SHP77 treated with DMSO at 0.1 percent for 48 hours (cell line): Measurements from ENCODE around the gene DDX19B.
A peak's percentile ranks its signal among the peaks of the same experiment; 100 is the strongest.
"Not testable (repeated sequence)": the region's sequence is repeated elsewhere in the genome, so short reads cannot be mapped to it uniquely, and the experiment has no call there.

Experiments used
- DNase-seq: peaks from one replicate; lab custom pipeline; 2025; lab: John Stamatoyannopoulos, UW

DDX19B gene

DNA sequence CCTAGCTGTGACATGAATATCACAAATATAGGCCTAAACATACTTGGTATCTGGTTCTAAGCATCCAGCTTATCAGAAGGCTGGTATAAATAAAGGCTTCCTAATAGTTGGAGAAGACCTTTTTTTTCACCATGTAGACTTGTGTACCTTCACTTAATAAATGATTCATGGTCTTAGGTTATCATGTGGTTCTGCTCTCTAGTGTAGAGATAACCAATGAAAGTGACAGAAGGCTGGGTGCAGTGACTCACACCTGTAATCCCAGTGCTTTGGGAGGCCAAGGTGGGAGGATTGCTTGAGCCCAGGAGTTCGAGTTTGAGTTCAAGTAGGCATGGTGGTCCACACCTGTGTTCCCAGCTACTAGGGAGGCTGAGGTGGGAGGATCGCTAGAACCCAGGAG is 50.8 kb downstream of the DDX19B start:
- no peak for DNase-seq

DNA sequence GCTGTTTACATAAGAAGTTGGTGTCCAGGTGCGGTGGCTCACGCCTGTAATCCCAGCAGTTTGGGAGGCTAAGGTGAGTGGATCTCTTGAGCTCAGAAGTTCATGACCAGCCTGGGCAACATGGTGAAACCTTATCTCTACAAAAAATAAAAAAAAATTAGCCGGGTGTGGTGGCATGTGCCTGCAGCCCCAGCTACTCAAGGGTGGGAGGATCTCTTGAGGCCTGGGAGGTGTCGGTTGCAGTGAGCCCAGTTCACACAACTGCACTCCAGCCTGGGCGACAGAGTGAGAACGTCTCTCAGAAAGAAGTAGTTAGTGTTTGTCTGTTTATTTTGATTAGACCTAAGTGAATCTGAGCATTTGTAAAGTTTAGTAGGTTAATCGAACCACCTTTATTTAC is 60.6 kb downstream of the DDX19B start:
- DNase-seq = no peak

DNA sequence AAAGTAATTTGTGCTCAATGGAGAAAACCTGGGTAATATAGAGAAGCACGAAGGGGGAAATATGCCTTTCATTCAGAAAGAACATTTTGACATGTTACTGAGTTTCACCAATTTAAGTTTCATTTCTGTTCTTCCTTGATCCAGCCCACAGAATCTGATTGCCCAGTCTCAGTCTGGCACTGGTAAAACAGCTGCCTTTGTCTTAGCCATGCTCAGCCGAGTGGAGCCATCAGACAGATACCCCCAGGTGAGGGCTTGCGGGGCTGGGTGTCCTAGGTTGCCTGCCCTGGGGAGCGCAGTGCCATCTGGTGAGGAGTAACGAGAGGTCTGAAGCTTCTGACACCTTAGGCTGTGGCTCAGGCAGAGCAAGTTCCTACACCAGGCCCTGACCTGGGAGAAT is 65.4 kb downstream of the DDX19B start:
- DNase-seq = no peak

DNA sequence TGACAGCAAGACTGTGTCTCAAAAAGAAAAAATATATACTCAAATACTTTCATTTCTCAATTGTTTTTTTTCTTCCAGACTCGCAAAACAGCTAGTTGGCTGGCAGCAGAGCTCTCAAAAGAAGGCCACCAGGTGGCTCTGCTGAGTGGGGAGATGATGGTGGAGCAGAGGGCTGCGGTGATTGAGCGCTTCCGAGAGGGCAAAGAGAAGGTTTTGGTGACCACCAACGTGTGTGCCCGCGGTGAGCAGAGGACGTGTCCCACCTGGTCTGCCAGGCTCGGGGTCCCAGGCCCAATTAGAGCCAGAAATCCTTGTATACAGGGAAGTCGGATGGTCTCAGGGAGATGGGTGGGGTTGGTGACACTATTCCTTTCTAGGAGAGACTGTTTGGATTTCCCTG is 71.2 kb downstream of the DDX19B start:
- DNase-seq = not testable (repeated sequence)

DNA sequence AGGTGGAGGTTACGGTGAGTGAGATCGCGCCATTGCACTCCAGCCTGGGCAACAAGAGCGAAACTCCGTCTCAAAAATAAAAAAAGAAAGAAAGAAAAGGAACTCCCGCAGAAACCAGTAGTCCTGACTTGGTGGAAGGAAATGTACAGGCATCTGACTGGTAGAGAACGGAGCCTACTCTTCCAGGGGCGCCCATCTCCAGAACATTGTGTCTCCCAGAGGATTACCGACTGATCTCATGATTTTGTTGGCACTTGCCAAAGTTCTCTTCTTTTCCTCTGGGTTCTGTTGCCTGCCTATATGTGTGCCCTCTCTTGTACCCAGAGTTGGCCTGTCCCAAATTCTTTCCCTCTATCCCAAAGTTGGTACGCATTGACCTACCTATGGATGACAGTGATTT is 71.9 kb downstream of the DDX19B start:
- DNase-seq = no peak

DNA sequence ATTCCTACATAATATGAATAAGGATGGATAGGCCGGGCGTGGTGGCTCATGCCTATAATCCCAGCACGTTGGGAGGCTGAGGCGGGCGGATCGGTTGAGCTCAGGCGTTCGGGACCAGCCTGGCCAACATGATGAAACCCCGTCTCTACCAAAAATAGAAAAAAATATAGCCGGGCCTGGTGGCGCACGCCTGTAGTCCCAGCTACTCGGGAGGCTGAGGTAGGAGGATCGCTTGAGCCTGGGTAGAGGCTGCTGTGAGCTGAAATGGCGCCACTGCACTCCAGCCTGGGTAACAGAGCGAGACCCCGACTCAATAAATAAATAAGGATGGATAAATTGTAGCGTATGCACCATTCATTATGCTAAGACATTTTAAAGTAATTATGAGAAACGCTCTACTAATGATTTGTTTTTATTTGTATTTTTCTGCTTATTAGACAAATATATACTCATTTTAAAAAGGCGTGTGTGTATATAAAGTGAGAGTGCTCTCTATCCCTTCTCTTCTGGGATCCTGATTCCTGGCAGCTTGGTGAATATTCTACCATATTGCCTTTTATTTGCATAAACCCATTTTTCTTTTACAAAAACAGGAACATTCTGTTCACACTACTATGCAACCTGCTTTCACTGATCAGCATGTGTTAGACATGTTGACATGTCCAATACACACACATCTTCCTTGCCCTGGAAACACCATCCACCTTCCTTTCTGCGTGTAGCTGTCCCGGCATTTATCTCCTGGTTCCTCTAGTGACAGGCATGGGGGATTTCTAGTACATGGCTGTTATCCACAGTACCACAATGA is 74.1 kb downstream of the DDX19B start:
- DNase-seq = no peak

DNA sequence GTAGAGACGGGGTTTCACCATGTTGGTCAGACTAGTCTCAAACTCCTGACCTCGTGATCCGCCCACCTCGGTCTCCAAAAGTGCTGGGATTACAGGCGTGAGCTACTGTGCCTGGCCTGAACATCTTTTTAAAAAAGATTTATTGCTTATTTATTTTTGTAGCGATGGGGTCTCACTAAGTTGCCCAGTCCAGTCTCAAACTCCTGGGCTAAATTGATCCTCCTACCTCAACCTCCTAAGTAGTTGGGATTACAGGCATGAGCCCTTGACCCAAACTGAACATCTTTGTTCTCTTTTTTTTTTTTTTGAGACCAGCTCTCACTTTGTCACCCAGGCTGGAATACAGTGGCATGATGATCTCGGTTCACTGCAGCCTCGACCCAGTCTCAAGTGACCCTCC is 75.2 kb downstream of the DDX19B start:
- DNase-seq = no peak

DNA sequence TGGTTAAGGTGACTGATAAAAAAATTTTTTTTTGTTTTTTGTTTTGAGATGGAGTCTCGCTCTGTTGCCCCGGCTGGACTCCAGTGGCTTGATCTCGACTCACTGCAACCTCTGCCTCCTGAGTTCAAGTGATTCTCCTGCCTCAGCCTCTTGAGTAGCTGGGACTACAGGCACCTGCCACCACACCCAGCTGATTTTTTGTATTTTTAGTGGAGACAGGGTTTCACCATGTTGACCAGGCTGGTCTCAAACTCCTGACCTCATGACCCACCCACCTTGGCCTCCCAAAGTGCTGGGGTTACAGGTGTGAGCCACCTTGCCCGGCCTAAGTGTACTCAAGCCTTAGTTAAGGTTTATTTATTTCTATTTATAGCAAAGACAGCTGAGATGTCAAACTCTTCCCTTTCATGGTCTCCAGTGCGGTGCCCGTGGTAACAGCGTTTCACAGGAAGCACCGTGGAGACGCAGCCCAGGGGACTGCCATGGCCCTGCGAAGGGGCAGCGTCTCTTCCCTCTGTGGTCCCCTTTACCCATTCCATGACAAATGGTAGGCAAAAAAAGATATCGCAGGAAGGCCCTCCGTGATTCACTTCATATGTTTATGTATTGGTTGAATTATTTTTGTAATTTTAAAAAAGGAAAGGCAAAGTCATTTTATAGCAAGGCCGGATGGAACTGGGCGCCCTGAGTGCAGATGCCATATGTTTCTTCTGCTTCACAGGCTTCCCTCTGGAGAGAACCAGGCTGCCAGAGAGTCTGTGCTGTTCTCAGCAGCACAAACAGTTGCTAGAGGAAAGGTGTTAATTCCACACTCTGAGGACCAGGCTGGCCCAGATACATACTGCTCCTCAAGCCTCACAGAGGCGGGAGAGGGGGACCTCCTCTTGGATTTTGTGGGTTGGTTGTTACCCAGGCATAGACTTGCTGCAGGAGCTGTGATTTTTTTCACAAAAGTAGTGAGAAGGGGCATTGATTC is 76.9 kb downstream of the DDX19B start:
- DNase-seq = no peak

DNA sequence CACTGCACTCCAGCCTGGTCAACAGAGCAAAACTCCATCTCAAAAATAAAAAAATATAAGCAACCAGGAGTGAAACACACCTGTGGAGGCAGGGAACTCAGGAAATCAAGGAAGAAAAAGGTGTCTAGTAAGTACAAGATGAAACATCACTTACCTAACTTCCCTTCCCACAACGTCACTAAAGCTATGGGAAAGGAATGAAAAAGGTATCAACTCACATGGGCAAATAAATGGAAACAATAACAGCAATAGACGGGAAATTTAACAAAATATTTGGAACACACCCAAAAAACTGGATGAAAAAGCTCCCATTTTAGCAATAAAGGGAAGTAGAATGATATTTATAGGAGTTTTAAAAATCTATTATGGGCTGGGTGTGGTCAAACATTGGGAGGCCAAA is 78.8 kb downstream of the DDX19B start:
- DNase-seq = no peak

DNA sequence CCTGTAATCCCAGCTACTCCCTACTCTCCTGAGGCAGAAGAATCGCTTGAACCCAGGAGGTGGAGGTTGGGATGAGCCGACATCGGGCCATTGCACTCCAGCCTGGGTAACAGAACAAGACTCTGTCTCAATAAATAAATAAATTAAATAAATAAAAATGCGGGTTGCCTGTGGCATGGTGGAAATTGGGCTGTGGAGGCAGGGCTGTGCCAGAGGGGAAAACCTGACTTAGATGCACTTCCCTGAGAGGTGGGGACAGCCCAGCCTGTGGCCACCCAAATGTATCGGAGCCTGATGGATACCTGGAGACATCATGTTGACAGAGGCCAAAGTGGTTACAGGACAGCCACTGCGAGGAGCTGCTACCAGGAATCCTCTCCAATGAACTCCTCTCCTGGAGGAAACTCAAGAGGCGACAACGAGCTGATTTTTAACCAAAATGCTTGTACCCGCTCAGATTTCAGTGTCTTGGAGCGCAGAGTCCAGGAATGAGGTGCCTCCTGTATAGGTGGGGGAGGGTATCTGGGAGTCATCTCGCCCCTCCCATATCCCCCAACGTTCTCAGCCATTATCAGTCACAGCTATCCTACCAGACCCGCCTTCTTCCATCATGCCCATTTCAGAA is 80.0 kb downstream of the DDX19B start:
- DNase-seq = no peak

DNA sequence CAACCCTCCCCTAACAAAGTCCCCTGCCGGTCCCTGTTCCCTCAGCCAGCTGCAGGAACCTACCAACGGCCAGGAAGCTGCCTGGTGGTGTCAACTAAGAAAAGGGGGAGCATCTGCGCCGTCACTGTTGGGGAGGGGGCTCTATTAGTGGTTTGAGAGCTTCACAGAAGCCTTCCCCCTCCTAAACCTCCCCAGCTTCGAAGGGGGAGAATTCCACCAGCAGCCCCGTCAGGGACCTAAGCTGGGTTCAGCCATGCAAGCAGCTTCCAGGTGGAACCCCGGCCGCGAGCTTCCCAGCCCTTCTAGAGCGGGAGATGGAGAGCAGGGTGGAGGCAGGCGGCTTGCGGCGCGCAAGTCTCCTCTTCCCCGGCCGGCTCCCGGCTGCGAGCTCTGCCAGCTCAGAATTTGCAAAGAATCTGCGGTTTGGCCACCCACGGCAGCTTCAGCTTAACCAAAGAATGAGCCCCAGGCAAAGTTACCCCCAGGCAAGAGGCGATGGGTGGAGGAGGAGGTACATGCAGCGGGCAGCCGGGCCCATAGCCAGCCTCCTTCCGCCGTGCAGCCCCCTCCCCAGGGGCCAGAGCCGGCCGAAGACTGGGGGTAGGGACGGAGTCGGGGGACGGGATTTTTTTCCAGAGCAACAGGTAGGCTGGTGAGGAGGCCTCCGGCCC is 81.4 kb downstream of the DDX19B start:
- peak; percentile 2 for DNase-seq

DNA sequence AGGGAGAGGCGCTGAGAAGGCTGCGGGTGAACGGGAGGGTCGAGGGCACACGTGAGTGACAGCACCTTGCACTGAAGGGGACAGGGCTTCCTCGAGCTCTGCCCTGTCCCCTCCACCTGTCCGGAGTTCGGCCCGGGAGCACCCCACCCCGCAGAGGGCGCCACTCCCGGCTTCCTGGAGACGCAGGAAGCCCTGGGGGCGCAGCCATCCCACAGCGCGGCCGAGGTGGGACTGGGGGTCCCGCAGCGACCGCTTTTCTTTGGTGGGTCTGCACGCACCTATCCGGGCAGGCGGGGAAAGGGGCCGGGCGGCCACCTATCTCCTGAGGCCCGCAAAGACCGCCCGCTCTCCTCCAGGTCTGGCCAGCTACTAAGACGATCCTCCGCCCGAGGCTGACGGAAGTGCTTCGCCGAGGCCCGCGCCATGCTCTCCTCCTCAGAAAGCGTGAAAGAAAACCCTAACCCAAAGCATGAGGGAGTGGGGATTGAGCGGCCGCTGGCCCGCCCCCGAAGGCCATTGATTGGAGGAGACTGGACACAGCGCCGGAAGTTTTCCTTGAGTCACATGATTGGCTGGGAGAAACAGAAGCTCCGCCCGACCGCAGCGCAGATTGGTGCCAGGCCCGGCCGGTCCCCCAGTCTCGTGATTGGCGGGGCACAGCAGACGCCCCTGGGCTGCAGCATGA is 82.1 kb downstream of the DDX19B start:
- DNase-seq = peak; percentile 99

DNA sequence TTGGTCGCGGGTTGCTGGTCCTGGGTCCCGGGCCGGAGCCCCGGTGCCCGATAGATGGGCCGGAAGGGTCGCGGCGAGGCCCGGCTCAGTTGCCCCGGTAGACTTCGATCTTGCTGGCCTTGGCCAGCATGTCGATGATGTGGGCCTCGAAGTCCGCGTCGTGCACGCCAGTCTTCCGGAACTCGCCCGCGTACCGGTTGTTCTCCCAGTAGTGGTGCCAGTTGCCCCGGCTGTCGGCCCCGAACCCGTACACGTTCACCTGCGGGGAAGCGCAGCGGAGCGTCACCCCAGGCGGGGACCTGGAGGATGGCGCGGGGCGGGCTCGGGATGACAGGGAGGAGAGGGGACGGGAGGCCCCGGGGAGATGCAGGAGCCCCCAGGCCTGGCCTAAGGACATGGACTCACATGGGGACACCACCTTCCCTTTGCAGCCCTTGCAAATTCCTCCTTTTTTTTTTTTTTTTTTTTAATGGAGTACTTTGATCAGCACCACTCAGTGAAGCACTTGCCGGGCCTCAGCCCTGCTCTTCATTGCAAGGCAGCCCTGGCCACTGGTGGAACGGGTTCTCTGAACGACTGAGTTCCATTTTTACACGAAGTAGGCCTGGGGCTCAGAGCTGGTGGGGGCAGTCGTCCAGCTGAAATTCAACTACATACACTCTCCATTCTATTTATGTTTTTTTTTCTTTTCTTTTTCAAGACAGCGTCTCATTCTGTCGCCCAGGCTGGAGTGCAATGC is 82.8 kb downstream of the DDX19B start:
- DNase-seq = no peak

DNA sequence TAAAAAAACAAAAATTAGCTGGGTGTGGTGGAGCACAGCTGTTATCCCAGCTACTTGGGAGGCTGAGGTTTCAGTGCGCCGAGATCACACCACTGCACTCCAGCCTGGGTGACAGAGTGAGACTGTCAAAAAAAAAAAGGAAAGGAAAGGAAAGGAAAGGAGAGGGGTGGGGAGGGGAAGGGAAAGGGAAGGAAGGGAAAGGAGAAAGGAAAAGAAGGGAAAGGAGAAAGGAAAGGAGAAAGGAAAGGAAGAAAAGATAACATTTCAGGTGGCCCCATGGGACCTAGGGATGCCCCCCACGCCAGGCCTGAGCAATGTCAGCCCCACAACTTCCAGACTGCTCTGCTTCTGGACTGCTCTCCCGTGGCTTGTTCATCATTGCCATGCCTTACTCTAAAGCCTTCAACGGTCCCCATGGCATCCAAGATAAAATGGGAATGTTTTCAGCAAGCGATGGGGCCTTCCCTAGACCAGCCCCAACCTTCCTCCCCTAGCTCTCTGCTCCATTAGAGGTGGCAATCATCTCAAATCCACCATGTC is 84.5 kb downstream of the DDX19B start:
- no peak for DNase-seq
